NCI-H2196 treated with DMSO at 0.1 percent for 48 hours (cell line): ENCODE data around the gene JARID2.

Source experiments
- DNase-seq: peaks from one replicate; lab custom pipeline; 2025; ENCODE audit not compliant: unreplicated experiment; lab: John Stamatoyannopoulos, UW

JARID2 gene

DNA sequence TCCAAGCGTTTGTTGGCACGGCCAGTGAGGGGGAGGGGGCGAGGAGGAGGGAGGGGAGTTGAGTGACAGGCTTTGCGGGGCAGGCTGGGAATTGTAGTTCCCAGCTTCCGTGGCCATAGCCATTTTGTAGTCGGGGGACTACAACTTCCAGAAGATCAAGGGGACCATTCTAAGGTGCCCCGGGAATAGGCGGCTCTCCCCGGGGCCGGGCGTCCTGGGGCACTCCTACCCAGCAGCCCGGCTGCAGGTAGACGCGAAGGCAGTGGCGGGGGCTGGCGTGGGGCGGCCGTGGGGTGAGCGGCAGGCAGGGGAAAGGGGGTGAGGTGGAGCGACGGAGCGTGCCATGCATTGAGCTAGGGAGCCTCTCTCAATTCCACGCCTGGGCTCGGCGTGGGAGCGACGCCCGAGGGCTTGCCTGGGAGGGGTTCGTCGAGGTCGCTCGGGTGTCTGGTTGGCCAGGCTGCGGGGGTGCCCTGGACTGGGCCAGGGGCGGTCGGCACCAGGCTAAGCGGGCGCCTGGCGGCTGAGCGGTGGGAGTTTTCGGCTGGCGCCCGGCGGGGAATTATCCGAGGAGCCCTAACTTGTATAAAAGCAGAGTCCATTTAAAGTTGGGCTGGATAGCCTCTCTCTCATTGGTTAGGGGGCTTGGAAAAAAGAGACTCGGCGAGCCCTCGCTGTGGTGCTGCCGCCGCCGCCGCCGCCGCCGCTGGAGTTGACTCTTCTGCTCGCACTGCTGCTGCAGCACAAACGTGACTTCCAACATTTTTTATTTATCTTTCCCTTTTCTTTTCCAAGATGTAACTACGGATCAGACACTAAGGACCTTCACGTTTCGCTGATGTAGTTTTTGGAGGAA is at the start of gene JARID2:
TSS of gene JARID2 (plus strand) at position 709 of the 856 bp plus-strand sequence. CDS start 471 bp downstream, outside the sequence.
- DNase-seq: peak; percentile 89

DNA sequence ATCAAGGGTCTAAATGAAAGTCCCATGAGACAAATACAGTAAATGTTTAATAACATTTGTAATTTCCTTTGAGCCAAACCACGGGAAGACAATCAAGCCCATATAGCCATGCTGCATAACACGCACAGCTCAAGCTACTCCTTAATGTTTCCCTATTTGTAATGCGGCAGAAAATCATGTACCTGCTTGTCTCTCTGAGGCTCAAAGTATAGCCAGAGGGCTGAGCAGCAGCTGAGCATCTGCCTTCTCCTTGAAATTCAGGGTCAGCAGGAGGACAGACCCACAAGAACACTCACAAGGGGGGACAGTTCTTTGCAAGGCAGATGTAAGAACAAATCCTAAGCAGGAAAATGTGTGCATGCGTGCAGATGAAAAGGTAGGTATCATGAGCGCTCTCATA is 45.8 kb upstream of the JARID2 start:
- DNase-seq: no peak

- DNase-seq: no peak
These were observed 40.5 kb upstream of the JARID2 start for GRCh38 chr6:15205321-15205720.

DNA sequence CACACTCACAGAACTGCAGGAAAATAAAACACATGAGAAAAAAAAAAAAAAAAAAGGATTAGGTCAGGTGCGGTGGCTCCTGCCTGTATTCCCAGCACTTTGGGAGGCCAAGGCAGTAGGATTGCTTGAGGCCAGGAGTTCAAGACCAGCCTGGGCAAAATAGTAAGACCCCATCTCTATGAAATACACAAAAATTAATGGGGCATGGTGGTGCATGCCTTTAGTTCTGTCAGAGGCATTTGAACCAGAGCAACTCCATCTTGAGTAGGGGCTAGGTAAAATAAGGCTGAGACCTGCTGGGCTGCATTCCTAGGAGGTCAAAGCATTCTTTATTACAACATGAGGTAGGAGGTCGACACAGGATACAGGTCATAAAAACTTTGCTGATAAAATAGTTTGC is 39.0 kb upstream of the JARID2 start:
- no peak for DNase-seq

- DNase-seq: no peak
These were observed 37.9 kb upstream of the JARID2 start for GRCh38 chr6:15207923-15208322.

- DNase-seq: no peak
These were observed 31.9 kb upstream of the JARID2 start for GRCh38 chr6:15213838-15214400.

GRCh38 chr6:15218401-15218800 is 27.5 kb upstream of the JARID2 start:
- no peak for DNase-seq

DNA sequence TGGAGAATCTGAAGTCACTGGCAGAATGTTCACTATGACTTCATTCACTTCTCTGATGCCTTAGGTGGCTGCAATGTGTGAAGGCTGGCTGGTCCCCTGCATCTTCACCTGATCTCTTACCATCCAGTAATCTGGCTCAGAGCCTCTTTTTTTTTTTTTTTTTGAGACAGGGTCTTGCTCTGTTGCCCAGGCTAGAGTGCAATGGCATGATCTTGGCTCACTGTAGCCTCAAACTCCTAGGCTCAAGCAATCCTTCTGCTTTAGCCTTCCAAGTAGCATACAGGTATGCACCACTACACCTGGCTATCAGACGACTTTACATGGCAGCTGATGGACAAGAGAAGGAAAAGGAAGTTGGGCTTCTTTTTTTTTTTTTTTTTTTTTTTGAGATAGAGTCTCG is 25.8 kb upstream of the JARID2 start:
- no peak for DNase-seq

GRCh38 chr6:15227827-15228318 is 18.0 kb upstream of the JARID2 start:
- no peak for DNase-seq

GRCh38 chr6:15230827-15231226 is 15.0 kb upstream of the JARID2 start:
- no peak for DNase-seq

DNA sequence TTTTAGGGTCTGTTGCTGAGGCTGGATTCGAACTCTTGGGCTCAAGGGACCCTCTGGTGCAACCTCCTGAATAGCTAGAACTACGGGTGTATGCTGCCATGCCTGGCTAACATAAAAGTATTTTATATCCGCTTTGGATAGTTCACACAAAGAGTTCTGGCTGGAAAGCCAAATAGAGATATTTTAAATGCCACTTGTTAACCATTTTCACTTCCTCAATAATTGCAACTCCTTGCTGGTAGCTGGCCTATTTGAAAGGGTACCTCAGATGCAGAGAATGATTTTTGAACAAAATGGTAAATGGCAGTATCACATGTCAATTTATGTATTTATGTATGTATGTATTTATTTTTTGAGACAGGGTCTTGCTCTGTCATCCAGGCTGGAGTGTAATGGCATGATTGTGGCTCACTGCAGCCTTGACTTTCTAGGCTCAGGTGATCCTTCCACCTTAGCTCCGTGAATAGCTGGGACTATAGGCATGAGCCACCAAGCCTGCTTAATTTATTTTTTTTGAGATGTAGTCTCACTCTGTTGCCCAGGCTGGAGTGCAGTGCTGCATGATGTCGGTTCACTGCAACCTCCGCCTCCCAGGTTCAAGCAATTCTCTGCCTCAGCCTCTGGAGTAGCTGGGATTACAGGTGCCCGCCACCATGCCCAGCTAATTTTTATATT is 12.9 kb upstream of the JARID2 start:
- no peak for DNase-seq

GRCh38 chr6:15234068-15234758 is 11.7 kb upstream of the JARID2 start:
- no peak for DNase-seq

DNA sequence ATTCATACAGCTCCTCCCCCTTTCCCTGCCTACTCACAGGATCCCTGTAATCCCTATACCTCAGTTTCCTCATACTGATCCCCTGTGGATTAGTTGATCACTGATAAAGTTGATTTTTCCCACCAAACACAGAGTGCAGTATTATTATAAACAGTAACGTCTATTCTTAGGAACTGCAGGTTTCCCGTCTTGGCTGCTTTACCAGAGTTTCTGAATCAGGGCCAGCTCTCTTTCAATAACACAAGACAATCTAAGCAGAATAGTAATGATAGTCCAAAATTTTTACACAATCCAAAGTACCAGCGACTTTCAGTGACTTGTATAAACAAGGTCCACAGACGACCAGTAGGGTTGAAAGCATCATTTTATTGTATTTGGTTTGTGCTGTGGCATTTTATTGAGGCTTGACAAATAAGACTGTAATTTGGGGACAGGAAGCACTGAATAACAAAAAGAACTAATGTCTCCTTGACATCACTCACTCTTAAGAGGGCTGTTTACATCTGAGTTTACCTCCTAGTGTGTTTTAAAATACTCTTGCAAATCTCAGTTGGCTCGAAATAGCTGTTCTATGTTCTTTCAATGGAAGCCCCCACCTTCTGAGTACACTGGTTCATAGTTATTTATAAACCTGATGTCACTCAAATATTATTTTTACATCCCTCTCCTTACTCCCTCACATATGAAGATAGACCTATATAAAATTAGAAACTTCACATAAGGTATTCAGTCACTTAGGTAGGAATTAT is 6.1 kb upstream of the JARID2 start:
- no peak for DNase-seq

GRCh38 chr6:15242503-15242902 is 3.4 kb upstream of the JARID2 start:
- DNase-seq: no peak

- no peak for DNase-seq
These were observed 2.8 kb upstream of the JARID2 start for GRCh38 chr6:15242937-15243614.

DNA sequence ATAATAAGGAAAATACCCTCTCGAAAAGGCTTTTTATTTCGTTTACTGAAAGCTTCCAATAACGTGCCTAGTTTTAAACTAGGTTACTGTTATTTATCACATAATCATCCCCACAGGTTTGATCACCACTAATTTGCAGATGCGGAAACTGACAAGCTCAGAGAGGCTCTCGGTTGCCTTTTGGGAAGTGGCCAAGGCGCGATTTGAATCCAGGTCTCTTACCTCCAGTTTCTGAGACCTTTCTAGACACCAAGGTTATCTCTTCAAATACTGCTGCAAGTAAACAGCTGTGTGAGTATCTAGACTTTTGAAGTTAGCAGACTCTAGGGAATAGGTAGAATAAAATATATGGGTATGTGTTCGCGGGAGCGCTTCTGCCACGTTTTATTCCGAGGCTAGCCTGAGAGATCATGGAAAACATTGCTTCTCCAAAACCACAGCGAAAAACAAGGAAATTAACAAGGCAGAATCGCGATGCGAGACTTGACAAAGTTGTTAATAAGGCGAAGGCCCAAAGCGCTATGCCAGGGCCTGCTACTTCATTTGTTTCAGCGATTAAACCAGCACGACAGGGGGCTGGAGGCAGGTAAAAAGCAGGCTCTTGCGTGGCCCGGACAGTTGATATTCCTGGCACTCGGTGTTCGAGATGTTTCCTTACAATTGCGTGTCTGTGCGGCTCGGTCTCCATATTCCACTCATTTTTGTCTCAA is 1.8 kb upstream of the JARID2 start:
- no peak for DNase-seq

GRCh38 chr6:15244620-15245360 is 1.1 kb upstream of the JARID2 start:
- DNase-seq: no peak

GRCh38 chr6:15246217-15246665 is 372 bp downstream of the JARID2 start:
- no peak for DNase-seq
